ENCODE measurements around the gene OTOP3. TPM values are rescaled to one million over a fixed set of nuclear protein-coding genes. Genes with fewer than 3 reads are reported as not detected.

OTOP3 gene
- total and polyA plus RNA-seq, 2 experiments from 2014 or later, result not detected

DNA sequence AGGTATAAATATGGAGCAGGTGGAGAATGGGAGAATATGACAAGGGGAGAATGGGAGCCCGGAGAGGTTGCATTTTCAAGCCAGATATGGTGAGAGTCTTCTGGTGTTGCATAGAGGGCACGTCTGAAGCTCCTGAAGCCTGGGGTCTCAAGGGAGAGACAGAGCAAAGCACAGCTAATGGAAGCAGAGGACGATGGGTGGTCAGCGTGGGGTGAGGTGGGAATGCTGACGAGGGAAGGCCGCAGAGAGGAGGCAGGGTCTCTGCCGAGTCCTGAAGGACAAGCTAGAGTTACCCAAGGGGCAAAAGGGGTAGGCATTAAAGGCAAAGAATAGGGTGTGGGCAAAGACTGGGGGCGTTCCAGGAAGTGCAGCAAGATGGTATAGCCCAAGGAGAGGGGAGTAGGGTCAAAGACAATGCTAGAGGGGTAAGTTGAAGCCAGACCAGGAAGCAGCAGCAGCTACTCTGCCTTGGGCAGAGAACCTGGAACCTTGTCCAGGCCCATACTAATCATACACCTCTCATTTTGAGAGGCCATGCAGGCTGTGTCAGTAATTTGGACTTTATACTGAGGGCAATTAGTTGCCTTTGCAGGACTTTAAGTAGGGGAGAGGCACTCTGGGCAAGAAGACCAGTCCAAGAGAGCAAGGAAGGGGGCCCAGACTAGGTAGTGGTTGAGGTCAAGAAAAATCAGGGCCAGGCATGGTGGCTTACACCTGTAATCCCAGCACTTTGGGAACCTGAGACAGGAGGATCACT lies 2.7 kb downstream of the OTOP3 start:
- Mint-ChIP-seq H3K27ac (no peak overlapping the region), H3K4me3 (no peak overlapping the region), H3K27me3 (ENCODE audit: insufficient read depth, low read depth, poor library complexity) (peaks cover 66% of the 10 kb centered on the region), H3K9me3 (no peaks in the 10 kb centered on the region), H3K4me1 (peaks cover 6% of the 10 kb centered on the region; the same call in 2 of the 3 replicates), H3K36me3 (ENCODE audit: low read depth) (no peaks in the 10 kb centered on the region)
- no peak overlapping the region for H3K27ac ChIP-seq (ENCODE audit: low read depth)
- H3K79me2 ChIP-seq (replicated peaks; ENCODE audit: insufficient read depth), result no peaks in the 10 kb centered on the region
- ATAC-seq, result no peak
- no peaks in the 10 kb centered on the region for H3K9me2 ChIP-seq (ENCODE audit: insufficient read depth)
- H3K27me3 ChIP-seq (ENCODE audit: insufficient read depth), result peaks cover 64% of the 10 kb centered on the region
- no peak overlapping the region for H3K4me3 ChIP-seq
- no peak overlapping the region for H3K4me2 ChIP-seq
- no peak overlapping the region for H2AFZ ChIP-seq
- H3F3A ChIP-seq (replicated peaks; ENCODE audit: low read depth), result no peaks in the 10 kb centered on the region
- no peaks in the 10 kb centered on the region for H3K4me1 ChIP-seq (ENCODE audit: insufficient read depth)
- H3K36me3 ChIP-seq (ENCODE audit: insufficient read depth), result no peaks in the 10 kb centered on the region
- DNase-seq (ENCODE audit: low spot score), result no peak
- no peaks in the 10 kb centered on the region for H4K20me1 ChIP-seq (replicated peaks; ENCODE audit: insufficient read depth)
- TF ChIP-seq, protein P1, sequence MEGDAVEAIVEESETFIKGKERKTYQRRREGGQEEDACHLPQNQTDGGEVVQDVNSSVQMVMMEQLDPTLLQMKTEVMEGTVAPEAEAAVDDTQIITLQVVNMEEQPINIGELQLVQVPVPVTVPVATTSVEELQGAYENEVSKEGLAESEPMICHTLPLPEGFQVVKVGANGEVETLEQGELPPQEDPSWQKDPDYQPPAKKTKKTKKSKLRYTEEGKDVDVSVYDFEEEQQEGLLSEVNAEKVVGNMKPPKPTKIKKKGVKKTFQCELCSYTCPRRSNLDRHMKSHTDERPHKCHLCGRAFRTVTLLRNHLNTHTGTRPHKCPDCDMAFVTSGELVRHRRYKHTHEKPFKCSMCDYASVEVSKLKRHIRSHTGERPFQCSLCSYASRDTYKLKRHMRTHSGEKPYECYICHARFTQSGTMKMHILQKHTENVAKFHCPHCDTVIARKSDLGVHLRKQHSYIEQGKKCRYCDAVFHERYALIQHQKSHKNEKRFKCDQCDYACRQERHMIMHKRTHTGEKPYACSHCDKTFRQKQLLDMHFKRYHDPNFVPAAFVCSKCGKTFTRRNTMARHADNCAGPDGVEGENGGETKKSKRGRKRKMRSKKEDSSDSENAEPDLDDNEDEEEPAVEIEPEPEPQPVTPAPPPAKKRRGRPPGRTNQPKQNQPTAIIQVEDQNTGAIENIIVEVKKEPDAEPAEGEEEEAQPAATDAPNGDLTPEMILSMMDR (conservative IDR thresholded peaks at IDR 0.05; ENCODE audit: low read depth in 2 of 2), result no peak
- TF ChIP-seq, protein P2, sequence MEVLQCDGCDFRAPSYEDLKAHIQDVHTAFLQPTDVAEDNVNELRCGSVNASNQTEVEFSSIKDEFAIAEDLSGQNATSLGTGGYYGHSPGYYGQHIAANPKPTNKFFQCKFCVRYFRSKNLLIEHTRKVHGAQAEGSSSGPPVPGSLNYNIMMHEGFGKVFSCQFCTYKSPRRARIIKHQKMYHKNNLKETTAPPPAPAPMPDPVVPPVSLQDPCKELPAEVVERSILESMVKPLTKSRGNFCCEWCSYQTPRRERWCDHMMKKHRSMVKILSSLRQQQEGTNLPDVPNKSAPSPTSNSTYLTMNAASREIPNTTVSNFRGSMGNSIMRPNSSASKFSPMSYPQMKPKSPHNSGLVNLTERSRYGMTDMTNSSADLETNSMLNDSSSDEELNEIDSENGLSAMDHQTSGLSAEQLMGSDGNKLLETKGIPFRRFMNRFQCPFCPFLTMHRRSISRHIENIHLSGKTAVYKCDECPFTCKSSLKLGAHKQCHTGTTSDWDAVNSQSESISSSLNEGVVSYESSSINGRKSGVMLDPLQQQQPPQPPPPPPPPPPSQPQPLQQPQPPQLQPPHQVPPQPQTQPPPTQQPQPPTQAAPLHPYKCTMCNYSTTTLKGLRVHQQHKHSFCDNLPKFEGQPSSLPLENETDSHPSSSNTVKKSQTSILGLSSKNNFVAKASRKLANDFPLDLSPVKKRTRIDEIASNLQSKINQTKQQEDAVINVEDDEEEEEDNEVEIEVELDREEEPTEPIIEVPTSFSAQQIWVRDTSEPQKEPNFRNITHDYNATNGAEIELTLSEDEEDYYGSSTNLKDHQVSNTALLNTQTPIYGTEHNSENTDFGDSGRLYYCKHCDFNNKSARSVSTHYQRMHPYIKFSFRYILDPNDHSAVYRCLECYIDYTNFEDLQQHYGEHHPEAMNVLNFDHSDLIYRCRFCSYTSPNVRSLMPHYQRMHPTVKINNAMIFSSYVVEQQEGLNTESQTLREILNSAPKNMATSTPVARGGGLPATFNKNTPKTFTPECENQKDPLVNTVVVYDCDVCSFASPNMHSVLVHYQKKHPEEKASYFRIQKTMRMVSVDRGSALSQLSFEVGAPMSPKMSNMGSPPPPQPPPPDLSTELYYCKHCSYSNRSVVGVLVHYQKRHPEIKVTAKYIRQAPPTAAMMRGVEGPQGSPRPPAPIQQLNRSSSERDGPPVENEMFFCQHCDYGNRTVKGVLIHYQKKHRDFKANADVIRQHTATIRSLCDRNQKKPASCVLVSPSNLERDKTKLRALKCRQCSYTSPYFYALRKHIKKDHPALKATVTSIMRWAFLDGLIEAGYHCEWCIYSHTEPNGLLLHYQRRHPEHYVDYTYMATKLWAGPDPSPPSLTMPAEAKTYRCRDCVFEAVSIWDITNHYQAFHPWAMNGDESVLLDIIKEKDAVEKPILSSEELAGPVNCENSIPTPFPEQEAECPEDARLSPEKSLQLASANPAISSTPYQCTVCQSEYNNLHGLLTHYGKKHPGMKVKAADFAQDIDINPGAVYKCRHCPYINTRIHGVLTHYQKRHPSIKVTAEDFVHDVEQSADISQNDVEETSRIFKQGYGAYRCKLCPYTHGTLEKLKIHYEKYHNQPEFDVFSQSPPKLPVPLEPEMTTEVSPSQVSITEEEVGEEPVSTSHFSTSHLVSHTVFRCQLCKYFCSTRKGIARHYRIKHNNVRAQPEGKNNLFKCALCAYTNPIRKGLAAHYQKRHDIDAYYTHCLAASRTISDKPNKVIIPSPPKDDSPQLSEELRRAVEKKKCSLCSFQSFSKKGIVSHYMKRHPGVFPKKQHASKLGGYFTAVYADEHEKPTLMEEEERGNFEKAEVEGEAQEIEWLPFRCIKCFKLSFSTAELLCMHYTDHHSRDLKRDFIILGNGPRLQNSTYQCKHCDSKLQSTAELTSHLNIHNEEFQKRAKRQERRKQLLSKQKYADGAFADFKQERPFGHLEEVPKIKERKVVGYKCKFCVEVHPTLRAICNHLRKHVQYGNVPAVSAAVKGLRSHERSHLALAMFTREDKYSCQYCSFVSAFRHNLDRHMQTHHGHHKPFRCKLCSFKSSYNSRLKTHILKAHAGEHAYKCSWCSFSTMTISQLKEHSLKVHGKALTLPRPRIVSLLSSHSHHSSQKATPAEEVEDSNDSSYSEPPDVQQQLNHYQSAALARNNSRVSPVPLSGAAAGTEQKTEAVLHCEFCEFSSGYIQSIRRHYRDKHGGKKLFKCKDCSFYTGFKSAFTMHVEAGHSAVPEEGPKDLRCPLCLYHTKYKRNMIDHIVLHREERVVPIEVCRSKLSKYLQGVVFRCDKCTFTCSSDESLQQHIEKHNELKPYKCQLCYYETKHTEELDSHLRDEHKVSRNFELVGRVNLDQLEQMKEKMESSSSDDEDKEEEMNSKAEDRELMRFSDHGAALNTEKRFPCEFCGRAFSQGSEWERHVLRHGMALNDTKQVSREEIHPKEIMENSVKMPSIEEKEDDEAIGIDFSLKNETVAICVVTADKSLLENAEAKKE (CRISPR knock-in tag; IDR thresholded peaks at IDR 0.05), result no peak
- TF ChIP-seq EZH2 (IDR thresholded peaks at IDR 0.05; ENCODE audit: low read depth, unreplicated experiment), result no peak
- no peak for TF ChIP-seq ZNF114 (CRISPR knock-in tag; IDR thresholded peaks at IDR 0.05)
- TF ChIP-seq, protein P3, sequence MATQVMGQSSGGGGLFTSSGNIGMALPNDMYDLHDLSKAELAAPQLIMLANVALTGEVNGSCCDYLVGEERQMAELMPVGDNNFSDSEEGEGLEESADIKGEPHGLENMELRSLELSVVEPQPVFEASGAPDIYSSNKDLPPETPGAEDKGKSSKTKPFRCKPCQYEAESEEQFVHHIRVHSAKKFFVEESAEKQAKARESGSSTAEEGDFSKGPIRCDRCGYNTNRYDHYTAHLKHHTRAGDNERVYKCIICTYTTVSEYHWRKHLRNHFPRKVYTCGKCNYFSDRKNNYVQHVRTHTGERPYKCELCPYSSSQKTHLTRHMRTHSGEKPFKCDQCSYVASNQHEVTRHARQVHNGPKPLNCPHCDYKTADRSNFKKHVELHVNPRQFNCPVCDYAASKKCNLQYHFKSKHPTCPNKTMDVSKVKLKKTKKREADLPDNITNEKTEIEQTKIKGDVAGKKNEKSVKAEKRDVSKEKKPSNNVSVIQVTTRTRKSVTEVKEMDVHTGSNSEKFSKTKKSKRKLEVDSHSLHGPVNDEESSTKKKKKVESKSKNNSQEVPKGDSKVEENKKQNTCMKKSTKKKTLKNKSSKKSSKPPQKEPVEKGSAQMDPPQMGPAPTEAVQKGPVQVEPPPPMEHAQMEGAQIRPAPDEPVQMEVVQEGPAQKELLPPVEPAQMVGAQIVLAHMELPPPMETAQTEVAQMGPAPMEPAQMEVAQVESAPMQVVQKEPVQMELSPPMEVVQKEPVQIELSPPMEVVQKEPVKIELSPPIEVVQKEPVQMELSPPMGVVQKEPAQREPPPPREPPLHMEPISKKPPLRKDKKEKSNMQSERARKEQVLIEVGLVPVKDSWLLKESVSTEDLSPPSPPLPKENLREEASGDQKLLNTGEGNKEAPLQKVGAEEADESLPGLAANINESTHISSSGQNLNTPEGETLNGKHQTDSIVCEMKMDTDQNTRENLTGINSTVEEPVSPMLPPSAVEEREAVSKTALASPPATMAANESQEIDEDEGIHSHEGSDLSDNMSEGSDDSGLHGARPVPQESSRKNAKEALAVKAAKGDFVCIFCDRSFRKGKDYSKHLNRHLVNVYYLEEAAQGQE (IDR thresholded peaks at IDR 0.05; ENCODE audit: unreplicated experiment), result no peak
- TF ChIP-seq EZH2phosphoT487 (IDR thresholded peaks at IDR 0.05; ENCODE audit: unreplicated experiment), result no peak
- TF ChIP-seq STAT1 (IDR thresholded peaks at IDR 0.05; ENCODE audit: unreplicated experiment), result no peak
- no peak for TF ChIP-seq POLR2AphosphoS5 (IDR thresholded peaks at IDR 0.05; ENCODE audit: low read depth)
- TF ChIP-seq JUNB (IDR thresholded peaks at IDR 0.05; ENCODE audit: unreplicated experiment), result no peak
- no peak for TF ChIP-seq CREB1 (CRISPR knock-in tag; IDR thresholded peaks at IDR 0.05; ENCODE audit: low read depth)
- TF ChIP-seq, protein P4, sequence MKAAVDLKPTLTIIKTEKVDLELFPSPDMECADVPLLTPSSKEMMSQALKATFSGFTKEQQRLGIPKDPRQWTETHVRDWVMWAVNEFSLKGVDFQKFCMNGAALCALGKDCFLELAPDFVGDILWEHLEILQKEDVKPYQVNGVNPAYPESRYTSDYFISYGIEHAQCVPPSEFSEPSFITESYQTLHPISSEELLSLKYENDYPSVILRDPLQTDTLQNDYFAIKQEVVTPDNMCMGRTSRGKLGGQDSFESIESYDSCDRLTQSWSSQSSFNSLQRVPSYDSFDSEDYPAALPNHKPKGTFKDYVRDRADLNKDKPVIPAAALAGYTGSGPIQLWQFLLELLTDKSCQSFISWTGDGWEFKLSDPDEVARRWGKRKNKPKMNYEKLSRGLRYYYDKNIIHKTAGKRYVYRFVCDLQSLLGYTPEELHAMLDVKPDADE (IDR thresholded peaks at IDR 0.05), result no peak
- TF ChIP-seq ZNF331 (CRISPR knock-in tag; IDR thresholded peaks at IDR 0.05; ENCODE audit: low read depth), result no peak
- TF ChIP-seq NANOG (IDR thresholded peaks at IDR 0.05; ENCODE audit: borderline replicate concordance), result no peak

Measured in GM23338 (cell line).